ENCODE data around the gene TAF4.

DNA sequence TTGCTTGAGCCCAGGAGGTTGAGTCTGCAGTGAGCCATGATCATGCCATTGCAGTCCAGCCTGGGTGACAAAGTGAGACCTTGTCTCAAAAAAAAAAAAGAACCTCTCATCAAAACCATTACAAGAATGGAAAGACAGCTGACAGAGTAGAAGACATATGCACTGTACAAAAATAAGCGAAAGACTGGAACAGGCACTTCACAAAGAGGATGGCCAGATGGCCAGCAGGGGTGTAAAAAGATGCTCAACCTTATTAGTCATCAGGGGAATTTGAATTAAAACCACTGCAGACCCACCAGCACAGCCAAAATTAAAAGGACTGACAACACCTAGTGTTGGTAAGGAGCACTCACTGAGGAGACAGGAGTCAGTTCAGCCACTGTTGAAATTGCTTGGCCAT is 13.5 kb upstream of the TAF4 start:
- TF ChIP-seq, protein P1, sequence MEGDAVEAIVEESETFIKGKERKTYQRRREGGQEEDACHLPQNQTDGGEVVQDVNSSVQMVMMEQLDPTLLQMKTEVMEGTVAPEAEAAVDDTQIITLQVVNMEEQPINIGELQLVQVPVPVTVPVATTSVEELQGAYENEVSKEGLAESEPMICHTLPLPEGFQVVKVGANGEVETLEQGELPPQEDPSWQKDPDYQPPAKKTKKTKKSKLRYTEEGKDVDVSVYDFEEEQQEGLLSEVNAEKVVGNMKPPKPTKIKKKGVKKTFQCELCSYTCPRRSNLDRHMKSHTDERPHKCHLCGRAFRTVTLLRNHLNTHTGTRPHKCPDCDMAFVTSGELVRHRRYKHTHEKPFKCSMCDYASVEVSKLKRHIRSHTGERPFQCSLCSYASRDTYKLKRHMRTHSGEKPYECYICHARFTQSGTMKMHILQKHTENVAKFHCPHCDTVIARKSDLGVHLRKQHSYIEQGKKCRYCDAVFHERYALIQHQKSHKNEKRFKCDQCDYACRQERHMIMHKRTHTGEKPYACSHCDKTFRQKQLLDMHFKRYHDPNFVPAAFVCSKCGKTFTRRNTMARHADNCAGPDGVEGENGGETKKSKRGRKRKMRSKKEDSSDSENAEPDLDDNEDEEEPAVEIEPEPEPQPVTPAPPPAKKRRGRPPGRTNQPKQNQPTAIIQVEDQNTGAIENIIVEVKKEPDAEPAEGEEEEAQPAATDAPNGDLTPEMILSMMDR (IDR thresholded peaks at IDR 0.05) = no peak
- no peak for TF ChIP-seq SIN3A (IDR thresholded peaks at IDR 0.05; ENCODE audit: borderline replicate concordance, insufficient read depth, low read depth, low read length)
- no peak for TF ChIP-seq POLR2AphosphoS5 (IDR thresholded peaks at IDR 0.05; ENCODE audit: low read depth, low read length)
- TF ChIP-seq, protein P2, sequence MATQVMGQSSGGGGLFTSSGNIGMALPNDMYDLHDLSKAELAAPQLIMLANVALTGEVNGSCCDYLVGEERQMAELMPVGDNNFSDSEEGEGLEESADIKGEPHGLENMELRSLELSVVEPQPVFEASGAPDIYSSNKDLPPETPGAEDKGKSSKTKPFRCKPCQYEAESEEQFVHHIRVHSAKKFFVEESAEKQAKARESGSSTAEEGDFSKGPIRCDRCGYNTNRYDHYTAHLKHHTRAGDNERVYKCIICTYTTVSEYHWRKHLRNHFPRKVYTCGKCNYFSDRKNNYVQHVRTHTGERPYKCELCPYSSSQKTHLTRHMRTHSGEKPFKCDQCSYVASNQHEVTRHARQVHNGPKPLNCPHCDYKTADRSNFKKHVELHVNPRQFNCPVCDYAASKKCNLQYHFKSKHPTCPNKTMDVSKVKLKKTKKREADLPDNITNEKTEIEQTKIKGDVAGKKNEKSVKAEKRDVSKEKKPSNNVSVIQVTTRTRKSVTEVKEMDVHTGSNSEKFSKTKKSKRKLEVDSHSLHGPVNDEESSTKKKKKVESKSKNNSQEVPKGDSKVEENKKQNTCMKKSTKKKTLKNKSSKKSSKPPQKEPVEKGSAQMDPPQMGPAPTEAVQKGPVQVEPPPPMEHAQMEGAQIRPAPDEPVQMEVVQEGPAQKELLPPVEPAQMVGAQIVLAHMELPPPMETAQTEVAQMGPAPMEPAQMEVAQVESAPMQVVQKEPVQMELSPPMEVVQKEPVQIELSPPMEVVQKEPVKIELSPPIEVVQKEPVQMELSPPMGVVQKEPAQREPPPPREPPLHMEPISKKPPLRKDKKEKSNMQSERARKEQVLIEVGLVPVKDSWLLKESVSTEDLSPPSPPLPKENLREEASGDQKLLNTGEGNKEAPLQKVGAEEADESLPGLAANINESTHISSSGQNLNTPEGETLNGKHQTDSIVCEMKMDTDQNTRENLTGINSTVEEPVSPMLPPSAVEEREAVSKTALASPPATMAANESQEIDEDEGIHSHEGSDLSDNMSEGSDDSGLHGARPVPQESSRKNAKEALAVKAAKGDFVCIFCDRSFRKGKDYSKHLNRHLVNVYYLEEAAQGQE (IDR thresholded peaks at IDR 0.05; ENCODE audit: insufficient read depth in 1 of 2, low read depth in 2 of 2, low read length in 1 of 2) = no peak
- TF ChIP-seq TCF7L2 (IDR thresholded peaks at IDR 0.05; ENCODE audit: low read depth, low read length) = no peak

All from Panc1 (cell line).